ENCODE results near the gene SLX9.

The SLX9 gene

DNA sequence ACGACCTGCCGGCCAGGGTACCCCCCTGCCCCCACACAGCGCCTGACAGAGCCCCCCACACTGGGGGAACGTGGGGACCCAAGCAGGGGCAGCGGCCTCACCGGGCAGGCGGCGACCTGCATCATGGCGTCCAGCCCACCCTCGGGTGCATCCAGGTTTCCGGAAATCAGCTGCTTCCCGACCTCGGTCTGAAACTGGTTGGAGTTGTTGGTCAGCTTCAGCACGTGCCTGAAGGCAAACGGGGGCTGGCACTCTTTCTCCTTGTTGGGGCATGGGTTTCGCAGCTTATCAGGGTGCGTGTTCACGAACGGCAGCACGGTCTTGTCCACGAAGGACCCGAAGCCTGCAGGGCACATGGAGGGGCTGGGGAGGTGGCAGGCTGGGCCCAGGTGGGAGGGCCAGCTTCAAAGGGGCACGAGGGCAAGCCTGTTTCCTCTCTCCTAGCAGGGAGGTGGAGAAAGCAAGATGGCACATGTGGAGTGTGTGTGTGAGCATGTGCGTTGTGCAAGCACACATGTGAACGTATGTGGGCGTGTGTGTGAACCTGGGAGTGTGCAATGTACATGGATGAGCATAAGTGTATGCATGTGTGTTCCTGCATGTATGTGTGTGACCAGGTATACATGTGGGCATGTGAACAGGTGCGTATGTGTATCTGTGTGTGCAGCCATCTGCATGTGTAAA is 38.3 kb upstream of the SLX9 start:
- Histone ChIP-seq H3K27ac (ENCODE audit: low read depth, low read length) (no peak overlapping the region), H3K36me3 (ENCODE audit: control insufficient read depth, low read length) (no peaks in the 10 kb centered on the region), H3K4me3 (ENCODE audit: low read length) (no peak overlapping the region), H3K79me2 (ENCODE audit: control insufficient read depth, low read length) (no peaks in the 10 kb centered on the region), H3K9me2 (replicated peaks; ENCODE audit: control insufficient read depth, low read length) (no peaks in the 10 kb centered on the region), H3F3A (ENCODE audit: control insufficient read depth, insufficient read depth) (no peaks in the 10 kb centered on the region), H3K9me3 (ENCODE audit: control insufficient read depth, insufficient read depth, low read length) (peaks cover 11% of the 10 kb centered on the region), H4K20me1 (ENCODE audit: control insufficient read depth, insufficient read depth, low read depth, low read length) (no peaks in the 10 kb centered on the region), H3K27me3 (ENCODE audit: control insufficient read depth, low read length) (no peaks in the 10 kb centered on the region), H3K4me2 (ENCODE audit: low read length) (no peak overlapping the region), H3K4me1 (ENCODE audit: control insufficient read depth, low read length) (no peaks in the 10 kb centered on the region)
- TF ChIP-seq, protein P1, sequence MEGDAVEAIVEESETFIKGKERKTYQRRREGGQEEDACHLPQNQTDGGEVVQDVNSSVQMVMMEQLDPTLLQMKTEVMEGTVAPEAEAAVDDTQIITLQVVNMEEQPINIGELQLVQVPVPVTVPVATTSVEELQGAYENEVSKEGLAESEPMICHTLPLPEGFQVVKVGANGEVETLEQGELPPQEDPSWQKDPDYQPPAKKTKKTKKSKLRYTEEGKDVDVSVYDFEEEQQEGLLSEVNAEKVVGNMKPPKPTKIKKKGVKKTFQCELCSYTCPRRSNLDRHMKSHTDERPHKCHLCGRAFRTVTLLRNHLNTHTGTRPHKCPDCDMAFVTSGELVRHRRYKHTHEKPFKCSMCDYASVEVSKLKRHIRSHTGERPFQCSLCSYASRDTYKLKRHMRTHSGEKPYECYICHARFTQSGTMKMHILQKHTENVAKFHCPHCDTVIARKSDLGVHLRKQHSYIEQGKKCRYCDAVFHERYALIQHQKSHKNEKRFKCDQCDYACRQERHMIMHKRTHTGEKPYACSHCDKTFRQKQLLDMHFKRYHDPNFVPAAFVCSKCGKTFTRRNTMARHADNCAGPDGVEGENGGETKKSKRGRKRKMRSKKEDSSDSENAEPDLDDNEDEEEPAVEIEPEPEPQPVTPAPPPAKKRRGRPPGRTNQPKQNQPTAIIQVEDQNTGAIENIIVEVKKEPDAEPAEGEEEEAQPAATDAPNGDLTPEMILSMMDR (IDR thresholded peaks at IDR 0.05; ENCODE audit: low read depth, low read length, poor library complexity, severe bottlenecking): no peak
- no peak for TF ChIP-seq EZH2phosphoT487 (IDR thresholded peaks at IDR 0.05; ENCODE audit: borderline replicate concordance, low read length)

DNA sequence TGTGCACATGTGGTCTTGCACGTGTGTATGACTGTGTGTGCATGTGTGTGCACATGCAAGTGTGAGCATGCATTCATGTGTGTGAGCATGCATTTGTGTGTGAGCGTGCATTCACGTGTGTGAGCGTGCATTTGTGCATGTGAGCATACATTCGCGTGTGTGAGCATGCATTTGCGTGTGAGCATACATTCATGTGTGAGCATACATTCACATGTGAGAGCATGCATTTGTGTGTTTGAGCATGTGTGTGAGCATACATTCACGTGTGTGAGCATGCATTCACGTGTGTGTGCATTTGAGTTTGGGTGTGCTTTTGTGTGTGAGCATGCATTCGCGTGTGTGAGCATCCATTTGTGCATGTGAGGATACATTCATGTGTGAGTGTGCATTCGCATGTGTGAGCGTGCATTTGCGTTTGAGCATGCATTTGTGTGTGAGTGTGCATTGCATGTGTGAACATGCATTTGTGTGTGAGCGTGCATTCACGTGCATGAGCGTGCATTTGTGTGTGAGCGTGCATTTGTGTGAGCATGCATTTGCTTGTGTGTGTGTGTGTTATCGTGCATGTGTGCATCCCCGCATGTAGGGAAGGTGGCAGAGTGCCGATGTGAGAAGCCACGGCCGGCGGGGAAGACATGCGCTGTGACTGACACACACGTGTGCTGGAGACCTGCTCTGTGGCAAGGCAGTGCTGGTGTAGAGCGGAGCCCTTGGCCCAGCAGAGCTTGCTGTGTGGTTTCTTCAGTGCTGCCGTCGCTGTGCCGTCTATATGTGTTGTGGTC is 37.4 kb upstream of the SLX9 start:
- no peaks in the 10 kb centered on the region for H3K36me3 ChIP-seq (ENCODE audit: control insufficient read depth, low read length)
- H3F3A ChIP-seq (ENCODE audit: control insufficient read depth, insufficient read depth): no peaks in the 10 kb centered on the region
- H4K20me1 ChIP-seq (ENCODE audit: control insufficient read depth, insufficient read depth, low read depth, low read length): no peaks in the 10 kb centered on the region
- H3K27ac ChIP-seq (ENCODE audit: low read depth, low read length): no peak overlapping the region
- H3K4me1 ChIP-seq (ENCODE audit: control insufficient read depth, low read length): no peaks in the 10 kb centered on the region
- H3K9me3 ChIP-seq (ENCODE audit: control insufficient read depth, insufficient read depth, low read length): peaks cover 11% of the 10 kb centered on the region
- H3K4me2 ChIP-seq (ENCODE audit: low read length): no peak overlapping the region
- H3K79me2 ChIP-seq (ENCODE audit: control insufficient read depth, low read length): no peaks in the 10 kb centered on the region
- H3K9me2 ChIP-seq (replicated peaks; ENCODE audit: control insufficient read depth, low read length): no peaks in the 10 kb centered on the region
- no peak overlapping the region for H3K4me3 ChIP-seq (ENCODE audit: low read length)
- TF ChIP-seq, protein P1 (IDR thresholded peaks at IDR 0.05; ENCODE audit: low read depth, low read length, poor library complexity, severe bottlenecking): no peak
- no peak for TF ChIP-seq EZH2phosphoT487 (IDR thresholded peaks at IDR 0.05; ENCODE audit: borderline replicate concordance, low read length)
- H3K27me3 ChIP-seq (ENCODE audit: control insufficient read depth, low read length): peaks cover 5% of the 10 kb centered on the region

DNA sequence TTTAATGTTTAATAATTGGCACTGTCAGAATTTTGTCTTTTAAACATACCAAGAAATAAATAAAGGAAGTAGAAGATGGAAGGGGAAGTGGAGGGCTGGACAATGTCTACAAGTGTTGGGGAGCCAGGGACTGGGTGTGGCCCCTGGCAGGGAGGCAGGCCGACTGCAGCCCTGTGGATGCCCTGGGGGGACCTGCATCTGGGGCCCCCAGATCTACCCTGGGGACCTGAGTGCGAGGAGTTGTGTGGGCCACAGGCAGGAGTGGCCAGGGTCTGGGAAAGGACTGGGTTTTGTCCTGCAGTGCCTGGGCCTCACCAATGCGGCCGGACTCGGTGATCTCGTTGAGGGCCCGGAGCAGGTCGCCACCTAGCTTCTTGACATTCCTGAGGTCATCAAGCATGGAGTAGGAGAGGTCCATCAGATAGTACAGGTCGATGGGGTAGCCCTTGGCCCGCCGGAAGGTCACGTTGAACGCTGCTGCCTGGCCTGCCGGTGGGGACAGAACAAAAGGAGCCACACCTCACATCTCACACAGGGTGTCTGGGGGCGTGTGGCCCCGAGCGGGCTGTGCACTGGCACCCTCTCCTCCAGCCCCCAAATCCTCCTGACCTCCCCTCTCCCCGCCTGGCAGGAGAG is 36.7 kb upstream of the SLX9 start:
- peaks cover 11% of the 10 kb centered on the region for H3K27me3 ChIP-seq (ENCODE audit: control insufficient read depth, low read length)
- no peaks in the 10 kb centered on the region for H3K36me3 ChIP-seq (ENCODE audit: control insufficient read depth, low read length)
- TF ChIP-seq, protein P1 (IDR thresholded peaks at IDR 0.05; ENCODE audit: low read depth, low read length, poor library complexity, severe bottlenecking): no peak
- TF ChIP-seq EZH2phosphoT487 (IDR thresholded peaks at IDR 0.05; ENCODE audit: borderline replicate concordance, low read length): no peak

More for the DNA sequence above, 36.7 kb upstream of the SLX9 start:
- H3K4me1 ChIP-seq (ENCODE audit: control insufficient read depth, low read length): no peaks in the 10 kb centered on the region
- H4K20me1 ChIP-seq (ENCODE audit: control insufficient read depth, insufficient read depth, low read depth, low read length): no peaks in the 10 kb centered on the region
- no peaks in the 10 kb centered on the region for H3K79me2 ChIP-seq (ENCODE audit: control insufficient read depth, low read length)
- no peak overlapping the region for H3K4me2 ChIP-seq (ENCODE audit: low read length)
- no peak overlapping the region for H3K27ac ChIP-seq (ENCODE audit: low read depth, low read length)
- H3K9me2 ChIP-seq (replicated peaks; ENCODE audit: control insufficient read depth, low read length): no peaks in the 10 kb centered on the region
- no peak overlapping the region for H3K4me3 ChIP-seq (ENCODE audit: low read length)
- H3K9me3 ChIP-seq (ENCODE audit: control insufficient read depth, insufficient read depth, low read length): peaks cover 11% of the 10 kb centered on the region
- H3F3A ChIP-seq (ENCODE audit: control insufficient read depth, insufficient read depth): no peaks in the 10 kb centered on the region
